H9 (cell line): ENCODE measurements around the gene TPRG1. TPM values are rescaled to one million over a fixed set of nuclear protein-coding genes. Genes with fewer than 3 reads are reported as not detected.

Experiments
- DNase-seq: peaks from one replicate; pipeline ENCODE4 v3.0.0-alpha.2; 2017
- H2AFZ ChIP-seq: one replicate; pipeline ENCODE4 v1.6.1; 2013; ENCODE audit warnings: mild to moderate bottlenecking, low read length, control low read depth, moderate library complexity
- H2AK5ac ChIP-seq: 2 replicates; pipeline ENCODE4 v1.6.1; 2013; ENCODE audit warnings: low read length, control low read depth, mixed read lengths; ENCODE audit not compliant: insufficient read length
- H2BK120ac ChIP-seq: one replicate; pipeline ENCODE4 v1.6.1; 2013; ENCODE audit warnings: low read depth, mild to moderate bottlenecking, low read length, control low read depth, inconsistent platforms; ENCODE audit not compliant: poor library complexity, severe bottlenecking
- H2BK12ac ChIP-seq: 2 replicates; pipeline ENCODE4 v1.6.1; 2013; ENCODE audit warnings: low read length, control low read depth, mixed read lengths, low read depth; ENCODE audit not compliant: insufficient read length
- H2BK15ac ChIP-seq: 2 replicates; pipeline ENCODE4 v1.6.1; 2013; ENCODE audit warnings: low read depth, low read length, control low read depth
- H2BK20ac ChIP-seq: one replicate; pipeline ENCODE4 v1.6.1; 2013; ENCODE audit warnings: low read depth, mild to moderate bottlenecking, low read length, control low read depth, inconsistent platforms; ENCODE audit not compliant: poor library complexity, severe bottlenecking
- H2BK5ac ChIP-seq: 2 replicates; pipeline ENCODE4 v1.6.1; 2013; ENCODE audit warnings: low read length, control low read depth, mixed read lengths; ENCODE audit not compliant: insufficient read length
- H3K14ac ChIP-seq: 2 replicates; pipeline ENCODE4 v1.6.1; 2013; ENCODE audit warnings: low read length, control low read depth; ENCODE audit not compliant: insufficient read depth
- H3K18ac ChIP-seq: 2 replicates; pipeline ENCODE4 v1.6.1; 2013; ENCODE audit warnings: low read depth, mild to moderate bottlenecking, mixed read lengths, low read length, control low read depth; ENCODE audit not compliant: insufficient read length
- H3K23ac ChIP-seq: 2 replicates; pipeline ENCODE4 v1.6.1; 2013; ENCODE audit warnings: low read length, control low read depth, mixed read lengths, low read depth; ENCODE audit not compliant: insufficient read length
- H3K23me2 ChIP-seq: 2 replicates; pipeline ENCODE4 v1.6.1; 2013; ENCODE audit warnings: low read depth, mild to moderate bottlenecking, mixed read lengths, low read length, control low read depth; ENCODE audit not compliant: insufficient read length, poor library complexity, severe bottlenecking
- H3K27ac ChIP-seq: 2 replicates; pipeline ENCODE4 v1.5.1; 2013; ENCODE audit warnings: low read length, control low read depth, mixed read lengths, low read depth; ENCODE audit not compliant: insufficient read length
- H3K27me3 ChIP-seq: 2 replicates; pipeline ENCODE4 v1.6.1; 2013; ENCODE audit warnings: low read length, control low read depth, inconsistent platforms; ENCODE audit not compliant: insufficient read depth
- H3K4ac ChIP-seq: 2 replicates; pipeline ENCODE4 v1.6.1; 2013; ENCODE audit warnings: low read depth, mild to moderate bottlenecking, control low read depth, inconsistent platforms, low read length, moderate library complexity
- H3K4me1 ChIP-seq: 2 replicates; pipeline ENCODE4 v1.6.1; 2013; ENCODE audit warnings: low read length, control low read depth, inconsistent platforms; ENCODE audit not compliant: insufficient read depth
- H3K4me2 ChIP-seq: 2 replicates; pipeline ENCODE4 v1.6.1; 2013; ENCODE audit warnings: low read length, control low read depth, mixed read lengths; ENCODE audit not compliant: insufficient read length, insufficient read depth
- H3K56ac ChIP-seq: 2 replicates; pipeline ENCODE4 v1.6.1; 2013; ENCODE audit warnings: low read depth, mild to moderate bottlenecking, mixed read lengths, low read length, control low read depth; ENCODE audit not compliant: insufficient read length
- H3K79me1 ChIP-seq: 2 replicates; pipeline ENCODE4 v1.6.1; 2013; ENCODE audit warnings: low read depth, mild to moderate bottlenecking, moderate library complexity, low read length, control low read depth, inconsistent platforms; ENCODE audit not compliant: insufficient read depth, poor library complexity, severe bottlenecking
- H3K79me2 ChIP-seq: 2 replicates; pipeline ENCODE4 v1.6.1; 2013; ENCODE audit warnings: low read length, control low read depth, inconsistent platforms; ENCODE audit not compliant: insufficient read depth
- H3K9ac ChIP-seq: 2 replicates; pipeline ENCODE4 v1.6.1; 2013; ENCODE audit warnings: low read length, control low read depth, mixed read lengths; ENCODE audit not compliant: insufficient read length; ENCODE audit errors: extremely low read depth
- H3K9me3 ChIP-seq: one replicate; pipeline ENCODE4 v1.6.1; 2013; ENCODE audit warnings: low read depth, low read length, inconsistent platforms; ENCODE audit not compliant: control insufficient read depth
- H3T11ph ChIP-seq: one replicate; pipeline ENCODE4 v1.6.1; 2013; ENCODE audit warnings: mild to moderate bottlenecking, low read length, control low read depth, inconsistent platforms
- H4K20me1 ChIP-seq: one replicate; pipeline ENCODE4 v1.6.1; 2013; ENCODE audit not compliant: control insufficient read depth, insufficient read length, insufficient read depth
- H4K5ac ChIP-seq: 2 replicates; pipeline ENCODE4 v1.6.1; 2013; ENCODE audit warnings: low read depth, mild to moderate bottlenecking, mixed read lengths, low read length, control low read depth; ENCODE audit not compliant: insufficient read length
- H4K8ac ChIP-seq: replicated peaks from 2 replicates; pipeline ENCODE4 v1.6.1; 2013; ENCODE audit warnings: low read length, control low read depth, mixed read lengths, low read depth; ENCODE audit not compliant: insufficient read length
- H4K91ac ChIP-seq: 2 replicates; pipeline ENCODE4 v1.6.1; 2013; ENCODE audit warnings: low read depth, mild to moderate bottlenecking, moderate library complexity, mixed read lengths, low read length, control low read depth; ENCODE audit not compliant: insufficient read length
- H3K27ac Mint-ChIP-seq, 3 experiments: 2 replicates in 2 of 3; 3 replicates in 1 of 3; pipeline ENCODE4 v1.8.0; 2020 to 2021; ENCODE audit warnings: mixed read lengths in 3 of 3, mild to moderate bottlenecking in 1 of 3, moderate library complexity in 1 of 3
- H3K27me3 Mint-ChIP-seq: 2 replicates; pipeline ENCODE4 v1.8.0; 2021; ENCODE audit warnings: low read depth, mild to moderate bottlenecking, moderate library complexity, mixed read lengths
- H3K36me3 Mint-ChIP-seq, 3 experiments: 2 replicates in 2 of 3; 3 replicates in 1 of 3; pipeline ENCODE4 v1.8.0; 2020 to 2021; ENCODE audit warnings: low read depth in 3 of 3, mixed read lengths in 3 of 3; ENCODE audit not compliant: insufficient read depth in 1 of 3
- H3K4me1 Mint-ChIP-seq, 2 experiments: 2 replicates each; pipeline ENCODE4 v1.8.0; 2020; ENCODE audit warnings: mixed read lengths in 2 of 2
- H3K4me3 Mint-ChIP-seq, 2 experiments: 2 replicates in 1 of 2; 3 replicates in 1 of 2; pipeline ENCODE4 v1.8.0; 2020 to 2021; ENCODE audit warnings: mild to moderate bottlenecking in 2 of 2, mixed read lengths in 2 of 2, moderate library complexity in 1 of 2
- H3K9me3 Mint-ChIP-seq, 2 experiments: 2 replicates in 1 of 2; 3 replicates in 1 of 2; pipeline ENCODE4 v1.8.0; 2020; ENCODE audit warnings: mild to moderate bottlenecking in 2 of 2, mixed read lengths in 2 of 2, moderate library complexity in 1 of 2
- WGBS: extraction: QIAGEN DNeasy Blood & Tissue Kit; methylation state at CpG from one replicate; pipeline ENCODE4 v1.1.7; 2013; ENCODE audit warnings: missing lambda C conversion rate, low lambda C conversion rate, mixed read lengths; ENCODE audit not compliant: insufficient read length; ENCODE audit errors: extremely low coverage; 5-methylcytosine and 5-hydroxymethylcytosine counted together
- total RNA-seq: library from RNA; stranded (reverse); gene quantifications from 2 replicates; pipeline ENCODE4 v1.2.1, GENCODE V29; 2021
- TF ChIP-seq, protein P1 (sequence below): fragments of 200-600 bp; sonication (generic); conservative IDR thresholded peaks from 3 replicates; pipeline ENCODE4 v1.8.0; 2021; ENCODE audit warnings: antibody characterized with exemption, mild to moderate bottlenecking

The TPRG1 gene
- total RNA-seq, 1 experiment from 2014 or later, result 0.66 TPM

DNA sequence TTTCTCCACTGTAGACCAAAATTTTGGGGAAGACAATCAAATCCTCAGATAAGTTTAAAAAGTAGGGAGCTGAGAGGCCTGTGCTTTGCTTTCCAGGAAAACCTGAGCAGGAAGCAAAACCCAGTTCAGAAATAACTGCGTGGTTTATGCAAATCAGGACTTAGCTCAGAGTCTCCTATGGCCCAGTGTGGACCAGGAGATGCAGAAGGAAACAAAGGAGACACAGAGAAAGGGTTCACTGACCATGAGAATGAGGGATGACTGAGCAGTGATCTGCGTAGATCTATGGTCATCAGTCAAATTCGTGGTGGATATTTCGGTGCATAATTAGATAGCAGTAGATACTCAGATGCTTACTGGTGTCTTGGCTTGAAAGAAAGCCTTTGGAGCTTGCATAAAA lies 196.6 kb downstream of the TPRG1 start:
- Histone ChIP-seq H2BK15ac (no peak overlapping the region), H3K4me1 (peaks cover 3% of the 10 kb centered on the region; the same call in 1 of the 2 replicates), H4K91ac (no peak overlapping the region), H3K27ac (no peak overlapping the region), H3K23me2 (no peaks in the 10 kb centered on the region), H3K4ac (no peak overlapping the region), H3K14ac (no peak overlapping the region), H3K18ac (no peak overlapping the region), H3K79me1 (no peaks in the 10 kb centered on the region), H3K56ac (no peak overlapping the region), H3T11ph (no peak overlapping the region), H4K5ac (no peak overlapping the region), H4K20me1 (no peaks in the 10 kb centered on the region), H4K8ac (no peak overlapping the region), H3K79me2 (no peaks in the 10 kb centered on the region), H3K9ac (no peak overlapping the region), H2BK20ac (no peak overlapping the region), H3K9me3 (no peaks in the 10 kb centered on the region), H3K4me2 (no peak overlapping the region), H3K27me3 (no peaks in the 10 kb centered on the region), H2BK12ac (no peak overlapping the region), H2AFZ (no peak overlapping the region), H2AK5ac (no peak overlapping the region), H3K23ac (no peak overlapping the region), H2BK5ac (no peak overlapping the region), H2BK120ac (no peak overlapping the region)
- peaks cover 0 to 4% of the 10 kb centered on the region in 2 experiments; a peak in 1 of 5 replicates for H3K9me3 Mint-ChIP-seq
- H3K4me3 Mint-ChIP-seq, result no peak overlapping the region
- no peak for DNase-seq
- H3K27ac Mint-ChIP-seq, result no peak overlapping the region
- TF ChIP-seq, protein P1, sequence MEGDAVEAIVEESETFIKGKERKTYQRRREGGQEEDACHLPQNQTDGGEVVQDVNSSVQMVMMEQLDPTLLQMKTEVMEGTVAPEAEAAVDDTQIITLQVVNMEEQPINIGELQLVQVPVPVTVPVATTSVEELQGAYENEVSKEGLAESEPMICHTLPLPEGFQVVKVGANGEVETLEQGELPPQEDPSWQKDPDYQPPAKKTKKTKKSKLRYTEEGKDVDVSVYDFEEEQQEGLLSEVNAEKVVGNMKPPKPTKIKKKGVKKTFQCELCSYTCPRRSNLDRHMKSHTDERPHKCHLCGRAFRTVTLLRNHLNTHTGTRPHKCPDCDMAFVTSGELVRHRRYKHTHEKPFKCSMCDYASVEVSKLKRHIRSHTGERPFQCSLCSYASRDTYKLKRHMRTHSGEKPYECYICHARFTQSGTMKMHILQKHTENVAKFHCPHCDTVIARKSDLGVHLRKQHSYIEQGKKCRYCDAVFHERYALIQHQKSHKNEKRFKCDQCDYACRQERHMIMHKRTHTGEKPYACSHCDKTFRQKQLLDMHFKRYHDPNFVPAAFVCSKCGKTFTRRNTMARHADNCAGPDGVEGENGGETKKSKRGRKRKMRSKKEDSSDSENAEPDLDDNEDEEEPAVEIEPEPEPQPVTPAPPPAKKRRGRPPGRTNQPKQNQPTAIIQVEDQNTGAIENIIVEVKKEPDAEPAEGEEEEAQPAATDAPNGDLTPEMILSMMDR, result no peak
- WGBS, result no CpG with 5 or more reads among the region's 4 CpGs
- H3K27me3 Mint-ChIP-seq, result no peaks in the 10 kb centered on the region
- H3K36me3 Mint-ChIP-seq, result no peaks in the 10 kb centered on the region
- H3K4me1 Mint-ChIP-seq, result peaks cover 30 to 34% of the 10 kb centered on the region in 2 experiments
